Effector CD4-positive, alpha-beta T cell (primary cell): ENCODE measurements around the gene C3orf20.

Experiments used
- DNase-seq: peaks from one replicate; pipeline ENCODE4 v3.0.0-alpha.2; 2020

The C3orf20 gene

GRCh38 chr3:14761121-14761672 lies 86.3 kb downstream of the C3orf20 start:
- DNase-seq = no peak

- DNase-seq = no peak
These were observed 86.9 kb downstream of the C3orf20 start for GRCh38 chr3:14761866-14762265.

- DNase-seq = no peak
These were observed 87.8 kb downstream of the C3orf20 start for GRCh38 chr3:14762701-14763100.

- no peak for DNase-seq
These were observed 89.6 kb downstream of the C3orf20 start for GRCh38 chr3:14764331-14765059.

GRCh38 chr3:14765060-14765400 lies 90.1 kb downstream of the C3orf20 start:
- DNase-seq = no peak

- DNase-seq = no peak
These were observed 90.9 kb downstream of the C3orf20 start for GRCh38 chr3:14765576-14766427.

GRCh38 chr3:14766428-14767244 lies 91.7 kb downstream of the C3orf20 start:
- no peak for DNase-seq

GRCh38 chr3:14767245-14768051 lies 92.5 kb downstream of the C3orf20 start:
- DNase-seq = no peak

GRCh38 chr3:14768182-14768790 lies 93.3 kb downstream of the C3orf20 start:
- DNase-seq = no peak

GRCh38 chr3:14768881-14769280 lies 93.9 kb downstream of the C3orf20 start:
- no peak for DNase-seq

- no peak for DNase-seq
These were observed 94.8 kb downstream of the C3orf20 start for GRCh38 chr3:14769544-14770325.

GRCh38 chr3:14770591-14770990 lies 95.7 kb downstream of the C3orf20 start:
- no peak for DNase-seq

- no peak for DNase-seq
These were observed 96.9 kb downstream of the C3orf20 start for GRCh38 chr3:14771593-14772497.

GRCh38 chr3:14772533-14773138 lies 97.7 kb downstream of the C3orf20 start:
- DNase-seq = no peak

- DNase-seq = no peak
These were observed 98.3 kb downstream of the C3orf20 start for GRCh38 chr3:14773281-14773680.

- DNase-seq = no peak
These were observed 98.8 kb downstream of the C3orf20 start for GRCh38 chr3:14773691-14774128.

GRCh38 chr3:14774431-14774830 lies 99.5 kb downstream of the C3orf20 start:
- DNase-seq = no peak

- DNase-seq = no peak
These were observed 100.1 kb downstream of the C3orf20 start for GRCh38 chr3:14775011-14775410.

- DNase-seq = no peak
These were observed 100.6 kb downstream of the C3orf20 start for GRCh38 chr3:14775563-14775962.
